Epithelial cell of esophagus (primary cell): ENCODE measurements around the gene CDRT4.
"Not testable (repeated sequence)": the region's sequence is repeated elsewhere in the genome, so short reads cannot be mapped to it uniquely, and the experiment has no call there.

ENCODE experiments used
- DNase-seq: peaks from one replicate; pipeline ENCODE4 v3.0.0; 2010; ENCODE audit warnings: low read depth
- H3K4me3 ChIP-seq: 2 replicates; pipeline ENCODE4 v1.5.1; 2011; ENCODE audit warnings: mild to moderate bottlenecking, low read length, control low read depth
- TF ChIP-seq, protein P1 (sequence below): IDR thresholded peaks from 2 replicates; pipeline ENCODE4 v1.5.1; 2011; ENCODE audit warnings: low read depth, mild to moderate bottlenecking, low read length, control low read depth, inconsistent platforms; ENCODE audit not compliant: insufficient read depth; ENCODE audit errors: missing control alignments

CDRT4 gene

GRCh38 chr17:15511142-15511541, 43.7 kb upstream of the CDRT4 start:
- no peak for DNase-seq
- H3K4me3 ChIP-seq, result no peak overlapping the region
- TF ChIP-seq, protein P1, sequence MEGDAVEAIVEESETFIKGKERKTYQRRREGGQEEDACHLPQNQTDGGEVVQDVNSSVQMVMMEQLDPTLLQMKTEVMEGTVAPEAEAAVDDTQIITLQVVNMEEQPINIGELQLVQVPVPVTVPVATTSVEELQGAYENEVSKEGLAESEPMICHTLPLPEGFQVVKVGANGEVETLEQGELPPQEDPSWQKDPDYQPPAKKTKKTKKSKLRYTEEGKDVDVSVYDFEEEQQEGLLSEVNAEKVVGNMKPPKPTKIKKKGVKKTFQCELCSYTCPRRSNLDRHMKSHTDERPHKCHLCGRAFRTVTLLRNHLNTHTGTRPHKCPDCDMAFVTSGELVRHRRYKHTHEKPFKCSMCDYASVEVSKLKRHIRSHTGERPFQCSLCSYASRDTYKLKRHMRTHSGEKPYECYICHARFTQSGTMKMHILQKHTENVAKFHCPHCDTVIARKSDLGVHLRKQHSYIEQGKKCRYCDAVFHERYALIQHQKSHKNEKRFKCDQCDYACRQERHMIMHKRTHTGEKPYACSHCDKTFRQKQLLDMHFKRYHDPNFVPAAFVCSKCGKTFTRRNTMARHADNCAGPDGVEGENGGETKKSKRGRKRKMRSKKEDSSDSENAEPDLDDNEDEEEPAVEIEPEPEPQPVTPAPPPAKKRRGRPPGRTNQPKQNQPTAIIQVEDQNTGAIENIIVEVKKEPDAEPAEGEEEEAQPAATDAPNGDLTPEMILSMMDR, result no peak

DNA sequence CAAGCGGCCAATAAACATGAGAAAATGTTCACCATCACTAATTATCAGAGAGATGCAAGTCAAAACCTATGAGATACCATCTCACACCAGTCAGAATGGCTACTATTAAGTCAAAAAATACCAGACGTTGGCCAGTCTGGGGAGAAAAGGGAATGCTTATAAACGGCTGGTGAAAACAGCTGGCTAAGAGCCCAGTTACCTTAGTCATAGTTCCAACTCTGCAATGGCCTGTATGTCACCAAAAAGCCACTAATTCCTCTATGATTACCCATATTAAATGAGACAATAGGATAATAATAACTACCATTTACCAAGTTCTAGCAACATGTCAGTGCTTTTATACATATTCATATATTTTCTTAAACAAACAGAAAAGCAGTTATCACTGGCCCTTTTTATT, 42.9 kb upstream of the CDRT4 start:
- H3K4me3 ChIP-seq, result no peak overlapping the region
- DNase-seq, result peak; percentile 68
- TF ChIP-seq, protein P1, result no peak

- TF ChIP-seq, protein P1, result no peak
- H3K4me3 ChIP-seq, result no peak overlapping the region
- DNase-seq, result no peak
Observed at GRCh38 chr17:15509095-15509494, 41.7 kb upstream of the CDRT4 start.

DNA sequence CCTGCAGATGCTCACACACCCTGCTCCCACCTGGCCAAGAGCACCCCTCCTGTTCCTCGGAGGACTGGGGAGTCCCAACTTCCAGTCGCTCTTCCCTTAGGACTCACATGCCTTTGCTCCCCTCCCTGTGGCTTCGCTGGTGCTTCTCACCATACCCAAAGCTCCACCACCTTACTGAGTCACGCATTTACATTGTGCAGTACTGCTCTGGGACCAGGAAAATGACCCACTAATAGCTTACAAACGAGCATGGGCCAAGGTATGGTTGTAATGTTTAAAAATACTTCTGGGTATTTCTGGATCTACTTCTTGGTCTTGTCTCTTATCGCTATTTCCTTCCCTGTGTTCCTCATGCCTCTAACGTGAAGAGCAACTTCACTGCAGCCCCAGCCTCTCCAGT, 41.0 kb upstream of the CDRT4 start:
- no peak for DNase-seq
- no peak overlapping the region for H3K4me3 ChIP-seq
- TF ChIP-seq, protein P1, result no peak

GRCh38 chr17:15507896-15508295, 40.5 kb upstream of the CDRT4 start:
- no peak overlapping the region for H3K4me3 ChIP-seq
- no peak for DNase-seq
- TF ChIP-seq, protein P1, result no peak

DNA sequence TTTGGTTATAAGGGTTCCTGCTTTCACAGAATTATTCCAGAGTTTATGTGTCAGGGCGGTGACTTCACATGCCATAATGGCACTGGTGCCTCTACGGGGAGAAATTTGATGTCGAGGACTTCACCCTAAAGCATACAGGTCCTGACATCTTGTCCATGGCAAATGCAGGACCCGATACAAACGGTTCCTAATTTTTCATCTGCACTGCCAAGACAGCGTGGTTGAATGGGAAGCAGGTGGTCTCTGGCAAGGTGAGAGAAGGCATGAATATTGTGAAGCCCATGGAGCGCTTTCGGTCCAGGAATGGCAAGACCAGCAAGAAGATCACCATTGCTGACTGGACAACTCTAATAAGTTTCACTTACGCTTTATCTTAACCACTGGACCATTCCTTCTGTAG, 39.6 kb upstream of the CDRT4 start:
- no peak overlapping the region for H3K4me3 ChIP-seq
- TF ChIP-seq, protein P1, result no peak
- DNase-seq, result no peak

DNA sequence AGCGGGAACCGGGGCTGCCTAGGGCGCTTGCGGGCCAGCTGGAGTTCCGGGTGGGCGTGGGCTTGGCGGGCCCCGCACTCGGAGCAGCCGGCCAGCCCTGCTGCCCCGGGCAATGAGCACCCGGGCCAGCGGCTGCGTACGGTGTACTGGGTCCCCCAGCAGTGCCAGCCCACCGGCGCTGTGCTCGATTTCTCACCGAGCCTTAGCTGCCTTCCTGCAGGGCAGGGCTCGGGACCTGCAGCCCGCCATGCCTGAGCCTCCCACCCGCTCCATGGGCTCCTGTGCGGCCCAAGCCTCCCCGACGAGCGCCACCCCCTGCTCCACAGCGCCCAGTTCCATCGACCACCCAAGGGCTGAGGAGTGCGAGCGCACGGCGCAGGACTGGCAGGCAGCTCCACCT, 38.3 kb upstream of the CDRT4 start:
- not testable (repeated sequence) for DNase-seq, H3K4me3 ChIP-seq

- TF ChIP-seq, protein P1, result no peak
- no peak overlapping the region for H3K4me3 ChIP-seq
- no peak for DNase-seq
Observed at GRCh38 chr17:15503731-15504130, 36.3 kb upstream of the CDRT4 start.
